Bronchial epithelial cell (primary cell): ENCODE measurements around the gene TNS4. TPM values are rescaled to one million over a fixed set of nuclear protein-coding genes. Genes with fewer than 3 reads are reported as not detected.
"Not testable (repeated sequence)": the region's sequence is repeated elsewhere in the genome, so short reads cannot be mapped to it uniquely, and the experiment has no call there.

Source experiments
- DNase-seq: peaks from one replicate; pipeline ENCODE4 v3.0.0-alpha.2; 2010; ENCODE audit warnings: low read depth
- FAIRE-seq: peaks from 2 replicates; lab custom pipeline; 2011; peaks lifted over from hg19 to GRCh38; lab: Jason Lieb, UNC
- H3K27me3 ChIP-seq: 2 replicates; pipeline ENCODE4 v1.5.1; 2011; ENCODE audit warnings: low read length; ENCODE audit not compliant: control insufficient read depth, insufficient read depth
- H3K36me3 ChIP-seq: 2 replicates; pipeline ENCODE4 v1.5.1; 2011; ENCODE audit warnings: low read length; ENCODE audit not compliant: control insufficient read depth, insufficient read depth
- H3K4me3 ChIP-seq: 2 replicates; pipeline ENCODE4 v1.5.1; 2011; ENCODE audit warnings: mild to moderate bottlenecking, low read depth, low read length, control low read depth
- CTCF ChIP-seq: IDR thresholded peaks from 2 replicates; pipeline ENCODE4 v1.5.1; 2011; ENCODE audit warnings: mild to moderate bottlenecking, moderate library complexity, low read length, control low read depth, inconsistent platforms; ENCODE audit not compliant: insufficient read depth, severe bottlenecking
- total RNA-seq: library from RNA; depleted of rRNA; stranded (reverse); fragments of >200 nt; gene quantifications from 2 replicates; pipeline ENCODE4 v1.2.1, GENCODE V29; 2014

The TNS4 gene
- total RNA-seq, 1 donor from 2014 or later = 27.1 TPM

GRCh38 chr17:40547079-40547784, 45.8 kb upstream of the TNS4 start:
- no peak for FAIRE-seq
- Histone ChIP-seq H3K4me3 (no peak overlapping the region), H3K27me3 (no peaks in the 10 kb centered on the region), H3K36me3 (no peaks in the 10 kb centered on the region)
- no peak for TF ChIP-seq CTCF
- peak; percentile 98 for DNase-seq

- not testable (repeated sequence) for H3K27me3 ChIP-seq, H3K36me3 ChIP-seq, FAIRE-seq, H3K4me3 ChIP-seq, DNase-seq
Observed at GRCh38 chr17:40546497-40546896, 45.1 kb upstream of the TNS4 start.

- H3K36me3 ChIP-seq = no peaks in the 10 kb centered on the region
- H3K4me3 ChIP-seq = no peak overlapping the region
- no peaks in the 10 kb centered on the region for H3K27me3 ChIP-seq
- no peak for FAIRE-seq
- no peak for TF ChIP-seq CTCF
- no peak for DNase-seq
Observed at GRCh38 chr17:40545660-40546059, 44.2 kb upstream of the TNS4 start.

- Histone ChIP-seq H3K36me3 (no peaks in the 10 kb centered on the region), H3K27me3 (no peaks in the 10 kb centered on the region), H3K4me3 (no peak overlapping the region)
- no peak for TF ChIP-seq CTCF
- DNase-seq (peak; percentile 96), FAIRE-seq (no peak)
Observed at GRCh38 chr17:40542558-40543411, 41.4 kb upstream of the TNS4 start.

- FAIRE-seq = no peak
Observed at GRCh38 chr17:40541873-40542557, 40.6 kb upstream of the TNS4 start.

More at GRCh38 chr17:40541873-40542557, 40.6 kb upstream of the TNS4 start:
- no peak for DNase-seq
- Histone ChIP-seq H3K36me3 (no peaks in the 10 kb centered on the region), H3K4me3 (no peak overlapping the region), H3K27me3 (no peaks in the 10 kb centered on the region)
- no peak for TF ChIP-seq CTCF
